22Rv1 (cell line): Measurements from ENCODE around the gene MAPK11.

Experiments
- H3K27ac ChIP-seq: fragments of 450-650 bp; 2 replicates; pipeline ENCODE4 v1.5.1; 2017
- ZFX ChIP-seq: fragments of 450-650 bp; IDR thresholded peaks from 2 replicates; pipeline ENCODE4 v1.6.1; 2017; ENCODE audit warnings: antibody characterized with exemption, borderline replicate concordance
- TF ChIP-seq, protein P1 (sequence below): fragments of 450-650 bp; IDR thresholded peaks from 2 replicates; pipeline ENCODE4 v1.5.1; 2017; ENCODE audit warnings: mild to moderate bottlenecking

Gene MAPK11

DNA sequence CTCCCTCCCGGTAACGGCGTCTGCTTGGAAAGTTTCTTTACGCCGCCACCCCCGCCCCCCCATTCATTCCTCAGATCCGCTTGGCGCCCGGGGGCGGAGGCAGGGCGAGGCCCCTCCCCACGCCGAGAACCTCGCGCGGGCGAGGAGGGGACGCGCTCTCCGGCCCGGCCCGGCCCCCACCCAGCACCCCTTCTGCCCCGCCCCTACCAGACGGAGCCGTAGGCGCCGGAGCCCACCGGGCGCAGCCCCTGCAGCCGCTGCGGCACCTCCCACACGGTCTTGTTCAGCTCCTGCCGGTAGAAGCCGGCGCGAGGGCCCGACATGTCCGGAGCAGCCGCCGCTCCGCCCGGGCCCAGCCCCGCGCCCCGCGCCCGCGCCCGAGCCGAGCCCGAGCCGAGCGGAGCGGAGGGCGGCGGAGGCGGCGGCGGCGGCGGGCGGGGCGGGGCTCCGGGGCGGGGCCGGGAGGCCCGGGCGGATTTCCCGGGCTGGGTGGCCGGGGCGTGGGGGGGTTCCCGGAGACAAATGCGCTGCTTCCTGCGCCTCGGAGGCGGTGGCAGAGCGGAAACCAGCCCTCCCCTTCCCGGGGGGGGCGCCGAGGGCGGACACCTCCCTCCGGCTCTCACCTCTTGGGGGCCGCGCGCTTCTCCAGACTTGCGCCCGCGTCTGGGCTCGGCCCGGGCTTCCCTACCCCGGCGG is at the start of gene MAPK11:
TSS of gene MAPK11 (minus strand) at position 411 of the 696 bp plus-strand sequence. CDS start at position 323, 88 bp downstream.
- TF ChIP-seq, protein P1, sequence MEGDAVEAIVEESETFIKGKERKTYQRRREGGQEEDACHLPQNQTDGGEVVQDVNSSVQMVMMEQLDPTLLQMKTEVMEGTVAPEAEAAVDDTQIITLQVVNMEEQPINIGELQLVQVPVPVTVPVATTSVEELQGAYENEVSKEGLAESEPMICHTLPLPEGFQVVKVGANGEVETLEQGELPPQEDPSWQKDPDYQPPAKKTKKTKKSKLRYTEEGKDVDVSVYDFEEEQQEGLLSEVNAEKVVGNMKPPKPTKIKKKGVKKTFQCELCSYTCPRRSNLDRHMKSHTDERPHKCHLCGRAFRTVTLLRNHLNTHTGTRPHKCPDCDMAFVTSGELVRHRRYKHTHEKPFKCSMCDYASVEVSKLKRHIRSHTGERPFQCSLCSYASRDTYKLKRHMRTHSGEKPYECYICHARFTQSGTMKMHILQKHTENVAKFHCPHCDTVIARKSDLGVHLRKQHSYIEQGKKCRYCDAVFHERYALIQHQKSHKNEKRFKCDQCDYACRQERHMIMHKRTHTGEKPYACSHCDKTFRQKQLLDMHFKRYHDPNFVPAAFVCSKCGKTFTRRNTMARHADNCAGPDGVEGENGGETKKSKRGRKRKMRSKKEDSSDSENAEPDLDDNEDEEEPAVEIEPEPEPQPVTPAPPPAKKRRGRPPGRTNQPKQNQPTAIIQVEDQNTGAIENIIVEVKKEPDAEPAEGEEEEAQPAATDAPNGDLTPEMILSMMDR, result no peak
- no peak for TF ChIP-seq ZFX

DNA sequence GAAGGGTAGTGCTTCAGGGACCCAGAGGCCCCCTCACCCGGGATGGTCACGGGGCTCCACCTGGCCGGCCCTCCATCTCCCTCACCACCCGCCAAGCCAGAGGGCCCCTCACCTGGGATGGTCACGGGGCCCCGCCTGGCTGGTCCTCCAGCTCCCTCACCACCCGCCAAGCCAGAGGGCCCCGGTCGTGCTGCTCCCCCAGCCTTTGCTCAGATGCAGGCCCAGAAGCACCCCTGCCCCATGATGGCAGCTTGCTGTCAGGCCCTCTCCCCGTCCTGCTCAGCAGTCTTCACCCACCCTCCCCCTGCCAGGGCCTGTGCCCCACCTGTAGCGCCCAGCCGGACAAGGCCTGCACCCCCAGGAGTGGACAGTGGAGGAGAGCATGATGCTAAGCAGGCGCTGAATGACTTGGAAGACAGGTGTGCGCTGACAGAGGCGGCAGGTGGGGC is 49.3 kb upstream of the MAPK11 start:
- TF ChIP-seq, protein P1, result no peak
- TF ChIP-seq ZFX, result no peak
- no peak overlapping the region for H3K27ac ChIP-seq

More for the DNA sequence above, at the start of gene MAPK11:
- peak within 1 kb of the TSS; percentile 97 for H3K27ac ChIP-seq

DNA sequence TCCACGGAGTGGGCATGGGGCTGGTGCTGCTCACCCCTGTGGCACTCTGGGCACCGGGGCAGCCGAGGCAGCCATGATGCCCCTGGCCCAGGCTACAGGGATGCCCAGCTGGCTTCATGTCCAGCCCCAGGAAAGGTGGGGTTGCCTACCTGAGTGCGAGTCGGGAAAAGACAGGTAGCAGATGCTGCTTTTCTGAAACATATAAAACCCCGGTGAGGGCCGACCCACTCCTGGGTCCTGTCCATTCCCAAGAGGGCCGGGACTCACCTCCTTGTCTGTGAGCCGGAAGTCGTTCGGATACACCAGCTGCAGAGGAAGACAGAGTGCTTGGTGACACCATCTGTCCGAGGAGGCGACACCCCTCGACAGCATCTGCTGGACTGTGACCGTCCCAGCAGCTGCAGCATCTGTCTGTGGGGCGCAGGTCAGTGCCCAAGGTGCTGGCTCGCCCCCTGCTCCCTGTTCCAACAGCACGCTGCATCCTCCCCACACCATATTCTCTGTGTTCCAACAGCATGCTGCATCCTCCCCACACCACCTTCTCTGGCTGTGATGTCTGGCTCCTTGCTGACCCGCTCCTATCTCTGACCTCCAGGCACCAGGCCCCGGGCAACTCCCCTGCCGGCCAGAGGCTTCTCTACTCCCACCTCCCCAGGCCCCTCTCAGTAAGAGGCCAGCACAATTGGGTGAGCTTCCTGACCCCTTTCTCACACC is 48.7 kb upstream of the MAPK11 start:
- no peak overlapping the region for H3K27ac ChIP-seq
- TF ChIP-seq ZFX, result no peak
- TF ChIP-seq, protein P1, result no peak

DNA sequence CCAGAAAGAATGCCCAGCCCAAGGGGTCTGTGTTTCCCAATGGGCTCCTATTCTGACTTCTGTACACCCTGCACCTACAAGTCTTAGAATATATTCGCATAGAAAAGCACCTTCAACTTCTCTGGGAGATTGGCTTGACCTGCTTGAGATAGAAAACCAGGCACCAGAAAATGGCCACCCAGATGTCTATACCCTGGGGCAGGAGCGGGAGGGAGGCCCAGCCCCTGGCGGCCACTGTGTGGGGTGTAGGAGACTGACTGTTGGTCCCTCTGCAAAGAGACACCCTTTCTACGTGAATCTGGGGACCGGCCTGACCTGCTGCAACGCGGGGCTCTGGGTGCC is 48.1 kb upstream of the MAPK11 start:
- H3K27ac ChIP-seq, result no peak overlapping the region
- TF ChIP-seq, protein P1, result no peak
- TF ChIP-seq ZFX, result no peak

DNA sequence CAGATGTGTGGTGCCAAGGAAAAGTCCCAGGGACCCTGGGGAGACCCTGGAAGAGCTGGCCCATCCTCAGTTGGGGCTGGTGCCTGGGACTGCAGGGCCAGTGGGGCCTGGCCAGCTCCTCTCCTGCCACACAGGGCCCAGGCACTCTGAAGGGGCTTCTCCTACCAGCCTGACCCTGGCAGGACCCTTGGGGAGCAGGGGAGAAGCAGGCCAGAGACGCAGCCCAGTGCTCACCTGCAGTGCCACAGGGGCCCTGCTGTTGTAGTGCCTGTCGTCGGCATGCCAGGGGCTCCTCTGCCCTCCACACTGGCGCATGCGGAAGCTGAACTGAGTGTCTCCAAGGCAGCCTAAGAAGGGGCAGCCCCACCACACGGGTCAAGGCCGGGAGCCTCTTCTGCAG is 47.5 kb upstream of the MAPK11 start:
- TF ChIP-seq ZFX, result no peak
- TF ChIP-seq, protein P1, result no peak
- no peak overlapping the region for H3K27ac ChIP-seq

DNA sequence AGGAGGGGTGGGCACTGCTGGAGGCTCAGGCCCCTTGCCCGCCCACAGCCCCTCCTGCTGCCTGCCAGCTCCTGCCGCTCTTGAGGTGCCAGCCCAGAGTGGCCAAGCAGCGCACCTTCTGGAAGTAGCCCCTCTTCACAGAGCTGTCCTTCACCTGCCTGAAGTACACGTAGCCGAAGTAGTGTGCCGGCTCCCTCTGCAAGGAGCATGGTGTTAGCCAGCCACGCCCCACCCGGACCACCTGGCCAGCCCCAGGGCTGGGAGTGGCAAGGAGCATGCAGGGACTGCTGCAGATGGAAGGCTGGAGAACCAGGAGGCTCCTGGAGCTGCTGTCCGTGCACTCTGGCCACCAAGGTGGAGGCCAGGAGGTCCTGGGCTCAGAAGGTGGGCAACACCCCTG is 47.0 kb upstream of the MAPK11 start:
- no peak for TF ChIP-seq ZFX
- TF ChIP-seq, protein P1, result no peak
- H3K27ac ChIP-seq, result no peak overlapping the region
